Neural cell (in vitro differentiated cells): ENCODE data around the gene PSMC4. TPM values are rescaled to one million over a fixed set of nuclear protein-coding genes. Genes with fewer than 3 reads are reported as not detected.

Experiments used
- H2AFZ ChIP-seq: fragments of 200-600, 300-800 bp; sonication (generic), shearing (Covaris generic); 2 replicates; pipeline ENCODE4 v1.6.0; 2014; ENCODE audit warnings: low read depth, mild to moderate bottlenecking, antibody characterized with exemption, low read length, moderate library complexity
- H3F3A ChIP-seq: fragments of 200-600 bp; shearing (Covaris generic); 2 replicates; pipeline ENCODE4 v1.6.1; 2016; ENCODE audit warnings: mild to moderate bottlenecking, moderate library complexity, mixed read lengths, antibody characterized with exemption, low read length; ENCODE audit not compliant: insufficient read depth, poor library complexity, severe bottlenecking
- H3K27ac ChIP-seq: fragments of 200-600, 300-800 bp; sonication (generic), shearing (Covaris generic); 2 replicates; pipeline ENCODE4 v1.5.1; 2014; ENCODE audit warnings: mild to moderate bottlenecking, low read length, moderate library complexity
- H3K27me3 ChIP-seq: fragments of 300-800, 200-600 bp; sonication (generic), shearing (Covaris generic); 2 replicates; pipeline ENCODE4 v1.6.0; 2014; ENCODE audit warnings: mild to moderate bottlenecking, low read depth, low read length, moderate library complexity; ENCODE audit not compliant: insufficient read depth
- H3K36me3 ChIP-seq: fragments of 300-800, 200-600 bp; sonication (generic), shearing (Covaris generic); 2 replicates; pipeline ENCODE4 v1.5.1; 2014; ENCODE audit warnings: mild to moderate bottlenecking, antibody characterized with exemption, low read length, moderate library complexity; ENCODE audit not compliant: insufficient read depth
- H3K4me2 ChIP-seq: fragments of 300-800, 200-600 bp; sonication (generic), shearing (Covaris generic); 2 replicates; pipeline ENCODE4 v1.6.0; 2014; ENCODE audit warnings: mild to moderate bottlenecking, low read length
- H3K4me3 ChIP-seq: fragments of 300-800, 200-600 bp; sonication (generic), shearing (Covaris generic); 2 replicates; pipeline ENCODE4 v1.5.1; 2014; ENCODE audit warnings: mild to moderate bottlenecking, low read length, moderate library complexity
- H3K79me2 ChIP-seq: fragments of 200-600 bp; shearing (Covaris generic); replicated peaks from 2 replicates; pipeline ENCODE4 v1.6.0; 2014; ENCODE audit warnings: mild to moderate bottlenecking, low read length, moderate library complexity; ENCODE audit not compliant: insufficient read depth
- H3K9ac ChIP-seq: fragments of 300-800, 200-600 bp; sonication (generic), shearing (Covaris generic); 2 replicates; pipeline ENCODE4 v1.6.1; 2016; ENCODE audit warnings: mild to moderate bottlenecking, low read length, mixed read lengths
- H3K9me2 ChIP-seq: fragments of 200-600 bp; shearing (Covaris generic); 2 replicates; pipeline ENCODE4 v1.6.1; 2016; ENCODE audit warnings: mild to moderate bottlenecking, low read length, mixed read lengths; ENCODE audit not compliant: insufficient read depth
- H3K9me3 ChIP-seq: fragments of 200-600, 300-800 bp; sonication (generic), shearing (Covaris generic); 2 replicates; pipeline ENCODE4 v1.6.1; 2016; ENCODE audit warnings: mild to moderate bottlenecking, mixed run types, low read length, moderate library complexity, mixed read lengths
- H4K20me1 ChIP-seq: fragments of 200-600 bp; shearing (Covaris generic); 2 replicates; pipeline ENCODE4 v1.6.1; 2016; ENCODE audit warnings: mild to moderate bottlenecking, mixed run types; ENCODE audit not compliant: insufficient read depth
- CTCF ChIP-seq: fragments of 450-650 bp; IDR thresholded peaks from 2 replicates; pipeline ENCODE4 v1.5.1; 2014; ENCODE audit warnings: antibody characterized with exemption, mild to moderate bottlenecking, moderate library complexity; ENCODE audit not compliant: poor library complexity, severe bottlenecking
- EP300 ChIP-seq: fragments of 450-650 bp; conservative IDR thresholded peaks from 2 replicates; pipeline ENCODE4 v1.6.1; 2014; ENCODE audit warnings: antibody characterized with exemption, mild to moderate bottlenecking, moderate library complexity; ENCODE audit not compliant: poor library complexity, severe bottlenecking
- EZH2 ChIP-seq: fragments of 200-600, 300-800 bp; shearing (Covaris generic), sonication (generic); IDR thresholded peaks from 2 replicates; pipeline ENCODE4 v1.6.1; 2014; ENCODE audit warnings: antibody characterized with exemption, low read length, borderline replicate concordance, mild to moderate bottlenecking; ENCODE audit not compliant: insufficient read depth, poor library complexity, severe bottlenecking
- MXI1 ChIP-seq: fragments of 450-650 bp; conservative IDR thresholded peaks from 2 replicates; pipeline ENCODE4 v1.6.1; 2014; ENCODE audit warnings: antibody characterized with exemption, mild to moderate bottlenecking; ENCODE audit not compliant: poor library complexity, severe bottlenecking
- POLR2AphosphoS5 ChIP-seq: IDR thresholded peaks from 2 replicates; pipeline ENCODE4 v1.6.1; 2012
- RAD21 ChIP-seq: fragments of 450-650 bp; conservative IDR thresholded peaks from 2 replicates; pipeline ENCODE4 v1.6.1; 2014; ENCODE audit warnings: antibody characterized with exemption, mild to moderate bottlenecking, moderate library complexity
- REST ChIP-seq: IDR thresholded peaks from 2 replicates; pipeline ENCODE4 v1.6.1; 2012; ENCODE audit warnings: borderline replicate concordance
- SMC3 ChIP-seq: fragments of 450-650 bp; conservative IDR thresholded peaks from 2 replicates; pipeline ENCODE4 v1.6.1; 2014; ENCODE audit warnings: antibody characterized with exemption, mild to moderate bottlenecking, moderate library complexity; ENCODE audit not compliant: poor library complexity
- TAF1 ChIP-seq: IDR thresholded peaks from 2 replicates; pipeline ENCODE4 v1.6.1; 2012; ENCODE audit warnings: low read depth
- polyA plus RNA-seq: library from polyadenylated mRNA; depleted of rRNA; stranded (reverse); fragments of >200 nt; gene quantifications from 2 replicates; pipeline ENCODE4 v1.2.3, GENCODE V29; 2014

The PSMC4 gene
- polyA plus RNA-seq, 1 donor from 2014 or later: 151 TPM

GRCh38 chr19:39924389-39924788 is 46.6 kb upstream of the PSMC4 start:
- TF ChIP-seq EZH2 (no peak), CTCF (no peak), TAF1 (no peak), REST (no peak), MXI1 (no peak), SMC3 (no peak), EP300 (no peak), POLR2AphosphoS5 (no peak), RAD21 (no peak)
- H3F3A ChIP-seq: no peaks in the 10 kb centered on the region

GRCh38 chr19:39924952-39925351 is 46.0 kb upstream of the PSMC4 start:
- no peak overlapping the region for H3K4me2 ChIP-seq
- H3K4me3 ChIP-seq: no peak overlapping the region
- TF ChIP-seq CTCF (no peak), EZH2 (no peak), REST (no peak), MXI1 (no peak), SMC3 (no peak), RAD21 (no peak), POLR2AphosphoS5 (no peak), EP300 (no peak), TAF1 (no peak)
- H3K9me2 ChIP-seq: no peaks in the 10 kb centered on the region
- no peaks in the 10 kb centered on the region for H3K27me3 ChIP-seq
- no peak overlapping the region for H3K9ac ChIP-seq
- no peak overlapping the region for H3K27ac ChIP-seq
- H3K36me3 ChIP-seq: no peaks in the 10 kb centered on the region
- no peaks in the 10 kb centered on the region for H3K9me3 ChIP-seq
- H3K79me2 ChIP-seq: no peaks in the 10 kb centered on the region
- no peaks in the 10 kb centered on the region for H3F3A ChIP-seq
- H2AFZ ChIP-seq: no peak overlapping the region
- H4K20me1 ChIP-seq: no peaks in the 10 kb centered on the region

More at GRCh38 chr19:39924389-39924788, 46.6 kb upstream of the PSMC4 start:
- Histone ChIP-seq H4K20me1 (no peaks in the 10 kb centered on the region), H3K4me3 (no peak overlapping the region), H3K9me2 (no peaks in the 10 kb centered on the region), H3K9me3 (no peaks in the 10 kb centered on the region), H3K36me3 (no peaks in the 10 kb centered on the region), H3K4me2 (no peak overlapping the region), H3K27me3 (no peaks in the 10 kb centered on the region), H3K9ac (no peak overlapping the region), H3K79me2 (no peaks in the 10 kb centered on the region), H3K27ac (no peak overlapping the region), H2AFZ (no peak overlapping the region)
